Mesothelial cell of epicardium (in vitro differentiated cells): ENCODE results near the gene GADD45G. TPM values are rescaled to one million over a fixed set of nuclear protein-coding genes. Genes with fewer than 3 reads are reported as not detected.
A peak's percentile ranks its signal among the peaks of the same experiment; 100 is the strongest.

Experiments
- DNase-seq, 2 experiments: peaks; one replicate each; pipeline ENCODE4 v3.0.0; 2021; ENCODE audit warnings: low spot score in 2 of 2; ENCODE audit not compliant: unreplicated experiment in 2 of 2
- H3K27ac Mint-ChIP-seq: 2 replicates; pipeline ENCODE4 v1.8.0; 2021; ENCODE audit warnings: mixed read lengths
- H3K27me3 Mint-ChIP-seq: 2 replicates; pipeline ENCODE4 v1.8.0; 2021; ENCODE audit warnings: low read depth, mixed read lengths
- H3K36me3 Mint-ChIP-seq: 2 replicates; pipeline ENCODE4 v1.8.0; 2021; ENCODE audit warnings: mixed read lengths
- H3K4me1 Mint-ChIP-seq: 2 replicates; pipeline ENCODE4 v1.8.0; 2021; ENCODE audit warnings: mixed read lengths
- H3K4me3 Mint-ChIP-seq: 2 replicates; pipeline ENCODE4 v1.8.0; 2021; ENCODE audit warnings: mild to moderate bottlenecking, moderate library complexity, mixed read lengths
- H3K9me3 Mint-ChIP-seq: 2 replicates; pipeline ENCODE4 v1.8.0; 2021; ENCODE audit warnings: mixed read lengths
- CTCF ChIP-seq: fragments of 200-600 bp; sonication (generic); IDR thresholded peaks from one replicate; pipeline ENCODE4 v1.5.0; 2021; ENCODE audit warnings: antibody characterized with exemption; ENCODE audit not compliant: unreplicated experiment
- total RNA-seq: library from RNA; stranded (reverse); gene quantifications from 3 replicates; pipeline ENCODE4 v1.2.1, GENCODE V29; 2021

The GADD45G gene
- total RNA-seq, 1 donor from 2014 or later, result 1.8 TPM

- Mint-ChIP-seq H3K27me3 (peaks cover 4% of the 10 kb centered on the region), H3K4me1 (peaks cover 8% of the 10 kb centered on the region), H3K27ac (no peak overlapping the region), H3K4me3 (no peak overlapping the region), H3K9me3 (no peaks in the 10 kb centered on the region), H3K36me3 (no peaks in the 10 kb centered on the region)
- no peak for TF ChIP-seq CTCF
- no peak for DNase-seq
These were observed 5.9 kb upstream of the GADD45G start for GRCh38 chr9:89598926-89599325.

- no peak for TF ChIP-seq CTCF
- Mint-ChIP-seq H3K36me3 (no peaks in the 10 kb centered on the region), H3K27ac (no peak overlapping the region), H3K9me3 (no peaks in the 10 kb centered on the region), H3K27me3 (peaks cover 6% of the 10 kb centered on the region), H3K4me3 (no peak overlapping the region), H3K4me1 (peaks cover 16% of the 10 kb centered on the region)
- DNase-seq, result no peak
These were observed 4.0 kb upstream of the GADD45G start for GRCh38 chr9:89600831-89601230.

- Mint-ChIP-seq H3K9me3 (no peaks in the 10 kb centered on the region), H3K4me1 (peaks cover 19% of the 10 kb centered on the region), H3K36me3 (no peaks in the 10 kb centered on the region), H3K27me3 (peaks cover 6% of the 10 kb centered on the region), H3K4me3 (no peak overlapping the region), H3K27ac (no peak overlapping the region)
- no peak for TF ChIP-seq CTCF
- DNase-seq, result no peak
These were observed 3.5 kb upstream of the GADD45G start for GRCh38 chr9:89601306-89601705.

GRCh38 chr9:89601856-89602562 is 2.8 kb upstream of the GADD45G start:
- Mint-ChIP-seq H3K27ac (no peak overlapping the region), H3K4me3 (no peak overlapping the region), H3K9me3 (no peaks in the 10 kb centered on the region), H3K4me1 (peaks cover 26% of the 10 kb centered on the region), H3K36me3 (no peaks in the 10 kb centered on the region), H3K27me3 (peaks cover 6% of the 10 kb centered on the region)
- TF ChIP-seq CTCF, result no peak
- no peak for DNase-seq

GRCh38 chr9:89602978-89603766 is 1.6 kb upstream of the GADD45G start:
- Mint-ChIP-seq H3K27ac (peak overlapping the region; percentile 85), H3K27me3 (peaks cover 6% of the 10 kb centered on the region), H3K36me3 (no peaks in the 10 kb centered on the region), H3K4me1 (peaks cover 30% of the 10 kb centered on the region), H3K4me3 (peak overlapping the region; percentile 73), H3K9me3 (no peaks in the 10 kb centered on the region)
- TF ChIP-seq CTCF, result peak; percentile 72
- DNase-seq, result peak; percentile 81 to 94
